Stimulated activated CD4-positive, alpha-beta T cell treated with anti-CD3 and anti-CD28 coated beads, TNF-alpha, amount 100 ng/mL, for 48 hours (primary cell): Measurements from ENCODE around the gene JPH2.
"Not testable (repeated sequence)": the region's sequence is repeated elsewhere in the genome, so short reads cannot be mapped to it uniquely, and the experiment has no call there.

Experiments
- DNase-seq, 3 donors: peaks; one replicate each; pipeline ENCODE4 v3.0.0-alpha.2; 2020; ENCODE audit warnings: low read depth in 3 of 3

JPH2 gene

DNA sequence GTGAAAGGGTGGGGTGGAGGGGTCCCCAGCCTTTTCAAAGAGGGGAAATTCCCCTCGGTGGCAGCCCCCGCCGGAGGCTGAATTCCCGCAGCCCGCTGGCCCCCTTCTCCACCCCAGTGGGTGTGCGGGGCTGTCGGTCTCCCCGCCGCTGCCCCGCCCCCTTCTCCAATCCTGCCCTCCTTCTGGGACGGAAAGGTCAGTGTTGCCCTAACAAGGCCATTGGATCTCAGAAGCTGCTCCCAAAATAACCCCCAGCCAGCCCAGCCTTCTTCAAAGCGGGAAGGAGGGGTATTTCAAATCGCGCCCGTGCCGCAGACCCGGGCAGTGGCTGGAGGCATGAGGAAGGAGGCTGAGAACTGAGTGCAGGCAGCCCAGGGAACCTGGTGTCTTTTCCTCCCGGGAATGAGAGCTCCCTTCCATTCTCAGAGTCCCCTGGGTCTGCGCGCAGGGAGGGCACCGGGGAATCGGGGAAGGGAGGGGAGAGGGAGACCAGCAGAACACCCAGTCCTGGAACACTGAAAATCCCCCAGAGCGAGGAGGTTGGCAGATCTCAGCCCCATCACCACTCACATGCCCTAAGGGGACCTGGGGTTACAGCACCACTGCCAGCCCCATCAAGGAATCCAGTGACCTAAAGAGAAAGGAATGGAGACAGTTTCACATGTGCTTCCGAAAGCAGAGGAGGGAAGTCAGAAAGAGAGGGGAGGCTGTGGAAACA is at the start of gene JPH2:
TSS of gene JPH2 (minus strand) at position 135 of the 718 bp plus-strand sequence. CDS start 483 bp downstream, outside the sequence.
- DNase-seq, result no peak

DNA sequence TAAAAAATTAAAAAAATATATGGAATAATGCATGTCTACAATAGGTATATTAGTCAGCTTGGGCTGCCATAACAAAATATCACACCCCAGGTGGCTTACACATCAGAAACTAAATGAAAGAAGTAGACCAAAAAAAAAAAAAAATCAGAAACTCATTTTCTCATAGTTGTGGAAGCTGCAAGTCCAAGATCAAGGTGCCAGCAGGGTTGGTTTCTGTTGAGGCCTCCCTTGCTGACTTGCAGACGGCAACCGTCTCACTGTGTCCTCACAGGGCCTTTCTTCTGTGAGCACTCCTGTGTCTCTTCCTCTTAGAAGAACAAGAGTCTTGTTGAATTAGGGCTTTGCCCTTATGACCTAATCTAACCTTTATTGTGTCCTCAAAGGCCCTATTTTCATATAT is 48.7 kb upstream of the JPH2 start:
- no peak for DNase-seq

DNA sequence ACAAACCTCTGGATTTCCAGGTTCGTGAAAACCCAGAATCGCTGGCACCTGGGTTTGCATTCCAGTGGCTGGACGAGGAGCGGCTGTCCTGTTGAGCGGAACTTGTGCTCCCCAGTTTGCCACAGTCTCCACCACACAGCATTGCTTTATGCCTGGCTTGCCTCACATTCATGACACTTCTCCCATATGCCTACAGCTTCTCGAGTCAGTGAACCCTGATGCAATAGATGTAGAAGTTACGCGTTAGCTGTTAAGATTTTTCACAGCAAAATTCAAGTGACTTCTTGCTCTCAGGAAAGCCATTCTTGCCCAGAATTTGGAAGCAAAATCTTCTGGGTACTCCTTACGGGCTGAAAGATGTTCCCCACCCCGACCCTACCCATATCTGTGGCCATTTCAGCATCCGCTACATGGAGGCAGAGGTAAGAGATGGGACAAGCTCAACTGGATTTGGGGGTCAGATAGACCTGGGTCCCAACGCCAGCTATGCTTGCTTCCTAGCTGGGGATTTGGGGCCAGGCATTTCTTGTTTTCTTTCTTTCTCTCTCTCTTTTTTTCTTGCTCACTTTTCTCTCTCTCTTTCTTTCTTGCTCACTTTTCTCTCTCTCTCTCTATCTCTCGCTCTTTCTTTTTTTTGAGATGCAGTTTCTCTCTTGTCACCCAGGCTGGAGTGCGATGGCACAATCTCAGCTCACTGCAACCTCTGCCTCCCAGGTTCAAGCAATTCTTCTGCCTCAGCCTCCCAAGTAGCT is 47.8 kb upstream of the JPH2 start:
- DNase-seq, result no peak

DNA sequence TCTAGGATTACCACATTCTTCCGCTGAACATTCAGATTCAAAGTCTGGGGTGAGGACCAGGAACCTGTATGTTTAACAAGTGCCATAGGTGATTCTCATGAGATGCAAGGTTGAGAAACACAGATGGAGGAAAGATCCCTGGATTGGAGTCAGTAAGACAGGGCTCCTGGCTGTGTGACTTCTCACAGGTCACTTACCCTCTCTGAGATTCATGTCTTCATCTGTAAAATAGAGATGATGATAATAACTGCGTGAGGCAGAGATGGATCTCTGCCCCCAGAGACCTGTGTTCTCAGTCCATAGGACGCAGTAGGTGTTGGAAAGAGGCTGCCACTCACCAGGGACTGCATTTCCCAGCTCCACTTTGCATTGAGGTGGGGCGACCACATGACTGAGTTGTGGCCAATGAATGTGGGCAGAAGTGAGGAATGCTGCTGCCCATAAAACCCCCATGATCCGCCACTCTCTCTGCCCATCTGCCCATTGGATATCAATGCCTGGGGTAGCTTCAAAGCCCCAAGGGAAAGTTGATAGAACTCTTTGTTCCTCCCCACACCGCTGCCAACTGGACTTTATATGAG is 46.5 kb upstream of the JPH2 start:
- no peak for DNase-seq

DNA sequence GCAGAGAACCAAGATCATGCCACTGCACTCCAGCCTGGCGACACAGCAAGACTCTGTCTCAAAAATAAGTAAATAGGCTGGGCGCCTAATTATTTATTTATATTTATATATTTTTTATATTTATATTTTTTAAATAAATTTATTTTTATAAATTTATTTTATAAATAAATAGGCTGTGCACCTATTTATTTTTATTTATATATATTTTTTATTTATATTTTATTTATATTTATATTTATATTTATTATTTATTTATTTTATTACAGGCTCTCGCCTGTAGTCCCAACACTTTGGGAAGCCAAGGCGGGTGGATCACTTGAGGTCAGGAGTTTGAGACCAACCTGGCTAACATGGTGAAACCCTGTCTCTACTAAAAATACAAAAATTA is 45.5 kb upstream of the JPH2 start:
- DNase-seq, result not testable (repeated sequence)

DNA sequence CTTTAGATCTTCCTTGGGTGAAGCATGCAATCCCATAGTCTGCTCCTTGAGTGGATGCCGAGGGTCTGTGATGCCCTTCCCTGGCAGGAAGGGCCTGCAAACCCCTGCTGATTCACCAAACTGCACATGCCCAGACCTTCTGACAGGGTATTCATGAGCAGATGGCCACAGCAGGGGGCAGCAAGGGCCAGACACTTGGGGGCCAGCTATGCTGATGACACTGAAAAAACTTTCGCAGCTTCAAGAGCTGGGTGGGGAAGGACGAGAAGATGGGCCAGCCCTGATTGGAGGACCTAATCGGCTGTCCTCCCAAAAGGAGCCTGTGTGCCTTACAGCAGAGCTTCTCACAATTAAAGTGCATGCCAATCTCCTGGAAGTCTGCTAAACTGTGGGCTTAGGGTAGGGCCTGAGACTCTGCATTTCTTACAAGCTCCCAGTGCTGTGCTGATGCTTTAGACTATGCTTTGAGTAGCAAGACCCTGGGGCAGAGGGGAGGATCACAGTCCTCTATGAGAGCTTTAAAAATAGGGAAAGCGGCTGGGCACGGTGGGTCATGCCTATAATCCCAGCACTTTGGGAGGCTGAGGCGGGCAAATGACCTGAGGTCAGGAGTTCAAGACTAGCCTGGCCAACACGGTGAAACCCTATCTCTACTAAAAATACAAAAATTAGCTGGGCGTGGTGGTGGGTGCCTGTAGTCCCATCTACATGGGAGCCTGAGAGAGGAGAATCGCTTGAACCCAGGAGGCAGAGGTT is 44.9 kb upstream of the JPH2 start:
- no peak for DNase-seq

DNA sequence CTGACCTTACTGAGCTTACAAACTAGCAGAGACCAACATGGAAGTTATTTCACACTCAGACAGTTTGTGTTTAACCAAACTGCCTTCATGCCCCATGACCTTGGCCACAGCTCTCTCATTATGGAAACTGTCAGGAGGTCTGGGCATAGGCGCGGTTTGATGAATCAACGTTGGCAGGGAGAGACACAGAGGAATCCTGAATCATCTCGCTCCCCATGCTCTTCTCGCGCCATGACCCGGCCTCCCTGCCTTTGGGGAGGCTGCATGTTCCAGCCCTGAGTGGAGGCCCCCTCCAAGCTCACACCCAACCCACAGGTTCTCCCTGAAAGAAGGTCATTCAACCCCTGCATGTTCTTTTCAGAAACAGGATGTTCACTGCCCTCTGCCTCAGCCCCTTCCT is 44.2 kb upstream of the JPH2 start:
- DNase-seq, result no peak

DNA sequence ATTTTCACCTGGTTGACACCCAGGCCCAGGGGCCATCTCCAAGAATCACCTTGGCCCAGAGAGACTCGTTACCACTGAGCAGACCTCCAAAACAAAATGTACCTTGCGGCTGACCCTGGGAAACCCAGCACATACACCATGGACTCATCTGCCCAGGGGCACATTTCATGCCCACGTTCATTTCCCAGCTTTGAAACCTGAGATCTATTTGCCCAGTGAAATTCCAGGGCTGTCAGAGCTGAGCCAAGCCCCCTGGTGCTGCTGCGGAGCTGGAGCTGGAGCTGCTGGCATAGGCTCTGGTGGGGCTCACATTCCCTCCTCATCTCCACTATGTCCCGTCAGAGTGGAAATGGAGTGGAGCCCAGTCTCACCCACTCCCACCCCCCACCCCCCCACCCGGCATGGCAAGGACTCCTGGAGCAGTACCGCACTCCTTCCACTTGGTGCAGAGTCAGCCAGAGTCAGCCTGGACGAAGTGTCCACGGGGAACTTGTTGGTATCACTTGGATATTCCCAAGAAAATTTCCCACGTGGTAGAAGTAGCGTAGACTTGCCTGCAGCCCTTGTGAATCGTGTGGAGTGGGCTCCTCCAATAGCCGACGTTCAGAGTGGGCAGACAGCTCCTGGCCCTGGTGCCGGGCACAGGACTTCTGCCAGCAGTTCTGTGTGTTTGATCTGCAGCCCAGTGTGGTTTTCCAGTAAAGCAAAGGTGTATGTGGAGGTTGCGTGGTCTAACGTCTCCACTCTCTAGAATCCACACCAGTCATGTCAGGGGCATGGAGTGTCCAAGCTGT is 41.7 kb upstream of the JPH2 start:
- DNase-seq, result no peak

DNA sequence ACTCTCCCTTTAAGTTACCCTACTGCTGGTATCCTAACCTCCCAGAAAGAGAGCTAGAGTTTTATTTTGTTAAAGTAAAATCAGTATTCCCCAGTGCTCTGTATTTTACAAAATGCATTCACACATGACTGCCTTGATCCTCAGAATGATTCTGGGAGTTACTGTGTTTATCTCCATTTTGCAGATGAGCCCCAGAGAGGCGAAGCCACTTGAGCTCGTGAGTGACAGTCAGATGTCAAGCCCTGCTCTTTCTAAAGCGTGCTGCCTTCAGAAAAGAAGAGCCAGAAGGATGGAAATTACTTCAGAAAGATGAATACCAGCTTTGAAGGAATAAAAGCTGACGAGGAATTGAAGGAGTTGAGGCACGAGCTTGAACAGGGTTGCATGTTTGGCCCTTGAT is 37.6 kb upstream of the JPH2 start:
- no peak for DNase-seq

DNA sequence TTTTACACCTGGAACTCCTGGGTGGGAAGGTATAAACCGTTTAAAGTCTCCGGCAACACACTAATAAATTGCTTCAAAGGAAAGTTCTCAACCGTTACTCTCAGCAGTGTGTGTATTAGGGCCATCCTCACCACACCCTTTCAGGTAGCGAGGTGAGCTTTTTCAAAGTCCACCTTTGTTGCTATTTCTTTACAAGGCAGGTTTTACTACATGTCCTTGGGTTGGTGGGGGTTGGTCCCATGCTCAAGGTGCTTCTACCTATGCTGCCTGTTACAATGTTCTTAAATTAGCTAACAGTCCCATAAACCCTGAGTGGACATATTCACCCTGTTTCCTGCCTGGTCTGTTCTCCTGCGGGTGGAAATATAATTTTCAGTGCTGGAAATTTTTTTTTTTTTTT is 36.7 kb upstream of the JPH2 start:
- DNase-seq, result no peak

DNA sequence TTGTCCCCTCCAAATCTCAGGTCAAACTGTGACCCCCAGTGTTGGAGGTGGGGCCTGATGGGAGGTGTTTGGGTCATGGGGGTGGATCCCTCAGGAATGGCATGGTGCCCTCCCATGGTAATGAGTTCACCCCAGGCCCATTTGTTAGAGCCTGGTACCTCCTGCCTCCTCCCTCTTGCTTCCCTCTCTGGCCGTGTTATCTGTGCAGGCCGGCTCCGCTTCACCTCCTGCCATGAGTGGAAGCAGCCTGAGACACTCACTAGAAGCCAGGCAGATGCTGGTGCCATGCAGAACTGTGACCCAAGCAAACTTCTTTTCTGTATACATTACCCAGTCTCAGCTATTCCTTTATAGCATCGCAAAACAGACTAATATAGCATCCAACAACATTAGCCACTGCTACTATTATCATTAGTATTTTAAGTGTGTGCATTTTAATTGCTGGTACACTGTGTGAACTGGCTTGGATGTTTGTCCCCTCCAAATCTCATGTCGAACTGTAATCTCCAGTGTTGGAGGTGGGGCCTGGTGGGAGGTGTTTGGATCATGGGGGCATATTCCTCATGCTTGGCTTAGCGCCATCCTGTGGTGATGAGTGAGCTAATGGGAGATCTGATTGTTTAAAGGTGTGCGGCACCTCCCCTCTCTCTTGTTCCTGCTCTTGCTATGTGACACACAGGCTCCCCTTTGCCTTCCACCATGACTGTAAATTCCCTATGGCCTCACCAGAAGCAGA is 35.8 kb upstream of the JPH2 start:
- no peak for DNase-seq

DNA sequence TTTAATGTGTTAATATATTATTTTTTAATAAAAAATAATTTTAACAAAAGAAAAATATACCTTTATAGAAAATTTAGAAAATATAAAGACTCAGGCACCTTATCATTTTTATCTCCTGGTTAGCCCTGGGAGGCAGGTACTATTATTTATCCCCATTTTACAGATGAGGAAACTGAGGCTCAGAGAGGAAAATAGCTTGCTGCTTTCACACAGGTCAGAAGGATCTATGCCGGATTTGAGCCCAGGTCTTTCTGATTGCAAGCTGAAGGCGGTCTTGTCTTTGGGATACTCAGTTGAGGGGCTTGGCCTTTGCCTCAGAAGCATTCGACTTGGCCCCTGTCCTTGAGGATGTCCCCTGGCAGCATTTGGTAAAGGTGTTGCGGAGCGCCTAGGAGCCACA is 35.0 kb upstream of the JPH2 start:
- no peak for DNase-seq

DNA sequence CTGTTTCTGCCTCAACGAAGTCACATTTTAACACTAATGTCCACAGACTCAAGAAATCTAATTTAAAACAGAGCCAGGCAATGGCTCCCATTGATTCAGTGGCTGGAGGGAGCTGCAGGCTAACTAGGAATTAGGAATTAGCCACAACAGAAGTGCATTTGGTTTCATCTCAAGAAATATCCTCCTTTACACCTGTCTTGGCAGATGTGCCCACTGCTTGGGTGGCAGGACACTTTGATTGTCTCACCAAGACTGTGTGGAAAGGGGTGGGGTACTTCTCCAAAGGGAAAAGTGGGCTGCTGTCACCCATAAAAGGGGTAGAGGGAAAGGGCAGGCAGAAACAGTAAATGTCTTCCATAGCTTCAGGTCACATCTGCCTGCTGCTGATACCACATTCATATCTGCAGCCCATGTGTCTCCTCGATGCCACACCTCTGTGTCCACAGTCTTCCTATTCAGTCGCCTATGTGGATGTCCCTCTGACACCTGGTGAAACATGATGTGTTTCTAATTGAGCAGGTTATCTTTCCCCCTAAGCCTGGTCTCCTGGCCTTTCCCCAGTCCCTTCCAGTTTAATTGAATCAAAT is 34.5 kb upstream of the JPH2 start:
- DNase-seq, result no peak

DNA sequence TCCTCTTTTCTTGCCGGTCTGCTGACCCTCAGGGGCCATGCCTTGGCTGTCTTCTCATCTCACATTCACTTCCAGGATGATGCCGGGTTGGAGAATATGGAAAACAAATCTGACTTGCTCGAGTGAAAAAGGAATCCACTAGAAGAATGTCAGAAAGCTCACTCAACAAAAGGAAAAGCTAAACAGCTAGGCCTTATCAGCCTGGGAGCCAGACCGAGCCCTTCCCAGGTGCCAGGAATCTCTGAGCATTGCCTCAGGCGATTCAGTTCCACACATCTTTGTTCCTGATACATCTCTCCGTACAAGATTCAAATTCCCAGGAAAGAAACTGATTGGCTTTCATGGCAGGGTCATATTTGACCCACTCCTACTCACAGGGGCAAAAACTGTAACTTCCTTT is 32.8 kb upstream of the JPH2 start:
- no peak for DNase-seq

DNA sequence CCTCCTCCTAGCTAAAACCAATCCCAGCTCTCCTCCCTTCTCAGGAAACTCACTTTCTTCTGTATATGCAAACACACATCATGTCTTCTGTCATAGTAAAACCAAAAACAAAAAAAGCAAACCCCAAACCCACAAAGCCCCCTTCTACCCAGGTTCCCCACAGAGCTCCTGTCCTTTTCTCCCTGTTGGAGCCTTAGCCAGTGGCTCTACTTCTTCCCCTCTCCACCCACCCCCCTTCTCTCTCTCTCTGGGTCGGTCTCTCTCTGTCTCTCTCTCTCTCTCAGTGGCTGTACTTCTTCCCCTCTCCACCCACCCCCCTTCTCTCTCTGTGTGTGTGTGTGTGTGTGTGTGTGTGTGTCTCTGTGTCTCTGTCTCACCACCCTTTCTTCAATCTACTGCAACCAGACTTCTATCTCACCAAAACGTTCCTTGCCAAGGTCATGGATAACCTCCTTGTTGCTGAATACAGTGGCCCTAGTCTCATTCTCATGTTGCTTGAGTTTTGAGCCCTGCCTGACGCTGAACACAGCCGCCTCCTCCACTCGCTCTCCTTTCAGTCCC is 32.3 kb upstream of the JPH2 start:
- no peak for DNase-seq

DNA sequence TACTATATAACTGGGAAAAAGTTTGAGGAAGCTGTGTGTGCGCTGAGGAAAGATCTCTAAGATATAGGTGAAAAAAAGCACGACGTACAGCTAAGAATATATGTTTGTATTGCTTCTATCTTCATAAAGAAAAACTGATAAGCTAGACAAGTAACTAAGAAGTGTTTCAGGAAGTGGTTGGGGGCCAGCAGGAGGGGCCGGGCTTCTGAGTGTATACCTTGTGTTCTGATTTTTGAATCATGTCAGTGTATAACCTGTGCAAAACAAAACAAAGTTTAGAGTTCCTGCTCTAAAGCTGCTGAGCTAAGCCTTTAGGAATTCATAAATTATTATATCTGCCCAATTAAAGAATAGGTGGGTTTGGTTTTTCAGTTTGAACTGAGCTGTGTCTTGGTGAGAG is 31.5 kb upstream of the JPH2 start:
- no peak for DNase-seq

DNA sequence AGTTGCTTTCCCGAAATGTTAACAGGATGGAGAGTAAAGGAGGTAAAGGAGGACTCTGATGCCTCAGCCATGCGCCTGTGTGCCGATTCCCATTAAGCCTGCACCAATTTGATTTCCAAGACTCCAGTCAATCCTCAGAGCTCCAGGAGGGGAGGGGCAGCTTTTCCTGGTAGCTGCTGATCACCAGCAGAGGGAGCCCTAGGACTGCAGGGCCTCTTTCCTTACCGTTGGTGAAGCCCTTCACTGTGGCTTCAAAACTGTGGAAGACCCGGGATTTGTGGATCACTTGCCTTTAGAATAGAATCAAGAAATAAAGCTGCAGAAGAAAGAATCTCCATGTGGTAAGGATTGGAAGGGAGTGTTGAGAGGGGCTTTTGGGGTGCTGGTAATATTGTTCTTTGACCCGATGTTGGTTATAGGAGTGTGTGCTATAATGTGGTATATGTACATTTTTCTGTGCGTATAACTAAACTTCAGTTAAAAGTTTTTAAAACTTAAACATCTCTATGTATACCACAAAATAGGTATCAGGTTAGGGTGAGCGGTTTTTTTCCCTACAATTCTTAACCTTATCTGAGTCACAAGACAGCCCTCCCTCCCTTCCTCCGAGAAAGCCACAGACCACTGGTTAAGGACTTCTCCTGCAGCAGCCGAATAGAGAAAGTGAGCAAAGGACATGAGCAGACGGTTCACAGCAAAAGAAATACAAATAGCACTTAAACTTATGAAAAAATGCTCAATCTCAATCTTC is 30.5 kb upstream of the JPH2 start:
- peak in 2 of 3 donors; percentile 46 to 70 for DNase-seq

DNA sequence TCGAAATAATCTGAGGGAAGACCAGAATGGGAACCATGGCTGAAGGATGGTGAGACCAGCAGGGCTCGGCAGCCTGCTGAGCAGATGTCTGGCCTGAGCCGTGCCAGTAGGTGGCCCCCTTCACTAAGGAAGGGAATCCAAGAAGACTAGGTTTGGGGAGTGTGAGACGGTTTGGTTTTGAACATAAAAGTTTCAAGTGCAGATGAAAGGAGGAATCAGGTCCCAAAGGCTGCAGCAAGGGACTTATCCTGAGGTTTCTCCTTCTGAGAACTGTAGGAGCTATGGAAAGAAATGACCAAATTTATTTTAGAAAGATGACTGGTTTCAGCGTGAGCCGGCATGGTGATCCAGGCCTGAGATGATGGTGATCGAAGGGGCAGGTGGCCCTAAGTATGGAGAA is 28.1 kb upstream of the JPH2 start:
- DNase-seq, result peak in 2 of 3 donors; percentile 49 to 63

DNA sequence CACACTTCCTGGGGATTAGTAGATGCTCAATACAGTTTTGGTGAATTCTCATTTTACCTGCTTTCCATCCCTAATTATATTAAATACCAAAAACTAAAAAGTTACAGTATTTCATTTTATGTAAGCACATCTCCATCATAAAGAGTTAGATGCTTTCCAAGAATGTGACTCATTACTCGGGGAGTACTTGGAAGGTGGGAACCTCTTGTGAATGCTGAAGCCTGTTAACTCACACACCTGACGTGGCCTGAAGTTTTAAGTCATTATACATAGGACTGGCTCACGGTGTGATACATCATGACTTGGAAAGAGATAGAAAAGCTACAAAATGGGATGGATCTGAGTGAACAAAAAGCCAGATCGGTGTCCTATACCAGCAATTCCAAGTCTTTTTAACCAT is 25.8 kb upstream of the JPH2 start:
- DNase-seq, result no peak
